ENCODE measurements around the gene C3orf33.
"Not testable (repeated sequence)": the region's sequence is repeated elsewhere in the genome, so short reads cannot be mapped to it uniquely, and the experiment has no call there.

DNA sequence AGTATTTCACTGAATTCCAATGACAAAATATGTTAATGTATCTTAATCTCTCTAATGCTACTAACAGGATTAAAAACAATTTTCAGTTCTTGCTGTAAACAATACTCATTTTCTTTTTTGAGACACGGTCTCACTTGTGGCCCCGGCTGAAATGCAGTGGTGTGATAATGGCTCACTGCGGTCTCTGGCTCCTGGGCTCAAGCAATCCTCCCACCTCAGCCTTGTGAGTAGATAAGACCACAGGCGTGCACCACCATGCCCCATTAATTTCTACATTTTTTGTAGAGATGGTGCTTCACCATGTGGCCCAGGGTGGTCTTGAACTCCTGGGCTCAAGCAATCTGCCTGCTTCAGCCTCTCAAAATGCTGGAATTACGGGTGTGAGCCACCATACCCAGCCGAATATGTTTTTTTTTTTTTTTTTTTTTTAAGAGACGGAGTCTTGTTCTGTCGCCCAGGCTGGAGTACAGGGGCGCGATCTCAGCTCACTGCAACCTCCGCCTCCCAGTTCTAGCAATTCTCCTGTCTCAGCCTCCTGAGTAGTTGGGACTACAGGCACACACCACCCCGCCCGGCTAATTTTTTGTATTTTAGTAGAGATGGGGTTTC lies 22.5 kb upstream of the C3orf33 start:
- TF ChIP-seq, protein P1, sequence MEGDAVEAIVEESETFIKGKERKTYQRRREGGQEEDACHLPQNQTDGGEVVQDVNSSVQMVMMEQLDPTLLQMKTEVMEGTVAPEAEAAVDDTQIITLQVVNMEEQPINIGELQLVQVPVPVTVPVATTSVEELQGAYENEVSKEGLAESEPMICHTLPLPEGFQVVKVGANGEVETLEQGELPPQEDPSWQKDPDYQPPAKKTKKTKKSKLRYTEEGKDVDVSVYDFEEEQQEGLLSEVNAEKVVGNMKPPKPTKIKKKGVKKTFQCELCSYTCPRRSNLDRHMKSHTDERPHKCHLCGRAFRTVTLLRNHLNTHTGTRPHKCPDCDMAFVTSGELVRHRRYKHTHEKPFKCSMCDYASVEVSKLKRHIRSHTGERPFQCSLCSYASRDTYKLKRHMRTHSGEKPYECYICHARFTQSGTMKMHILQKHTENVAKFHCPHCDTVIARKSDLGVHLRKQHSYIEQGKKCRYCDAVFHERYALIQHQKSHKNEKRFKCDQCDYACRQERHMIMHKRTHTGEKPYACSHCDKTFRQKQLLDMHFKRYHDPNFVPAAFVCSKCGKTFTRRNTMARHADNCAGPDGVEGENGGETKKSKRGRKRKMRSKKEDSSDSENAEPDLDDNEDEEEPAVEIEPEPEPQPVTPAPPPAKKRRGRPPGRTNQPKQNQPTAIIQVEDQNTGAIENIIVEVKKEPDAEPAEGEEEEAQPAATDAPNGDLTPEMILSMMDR (IDR thresholded peaks at IDR 0.05): not testable (repeated sequence)
- not testable (repeated sequence) for TF ChIP-seq POLR2A (IDR thresholded peaks at IDR 0.05)

All from right lobe of liver (tissue), 4 donors.